GM12874 (cell line): ENCODE measurements around the gene PRDM16.

Experiments used
- CTCF ChIP-seq: IDR thresholded peaks from 2 replicates; pipeline ENCODE4 v1.5.1; 2011; ENCODE audit warnings: low read depth, mild to moderate bottlenecking, control low read depth, low read length, moderate library complexity; ENCODE audit not compliant: insufficient read depth

Gene PRDM16

GRCh38 chr1:3334366-3334765 lies 265.4 kb downstream of the PRDM16 start:
- TF ChIP-seq CTCF = no peak

- TF ChIP-seq CTCF = no peak
Measured at GRCh38 chr1:3335754-3336640, 267.0 kb downstream of the PRDM16 start.

DNA sequence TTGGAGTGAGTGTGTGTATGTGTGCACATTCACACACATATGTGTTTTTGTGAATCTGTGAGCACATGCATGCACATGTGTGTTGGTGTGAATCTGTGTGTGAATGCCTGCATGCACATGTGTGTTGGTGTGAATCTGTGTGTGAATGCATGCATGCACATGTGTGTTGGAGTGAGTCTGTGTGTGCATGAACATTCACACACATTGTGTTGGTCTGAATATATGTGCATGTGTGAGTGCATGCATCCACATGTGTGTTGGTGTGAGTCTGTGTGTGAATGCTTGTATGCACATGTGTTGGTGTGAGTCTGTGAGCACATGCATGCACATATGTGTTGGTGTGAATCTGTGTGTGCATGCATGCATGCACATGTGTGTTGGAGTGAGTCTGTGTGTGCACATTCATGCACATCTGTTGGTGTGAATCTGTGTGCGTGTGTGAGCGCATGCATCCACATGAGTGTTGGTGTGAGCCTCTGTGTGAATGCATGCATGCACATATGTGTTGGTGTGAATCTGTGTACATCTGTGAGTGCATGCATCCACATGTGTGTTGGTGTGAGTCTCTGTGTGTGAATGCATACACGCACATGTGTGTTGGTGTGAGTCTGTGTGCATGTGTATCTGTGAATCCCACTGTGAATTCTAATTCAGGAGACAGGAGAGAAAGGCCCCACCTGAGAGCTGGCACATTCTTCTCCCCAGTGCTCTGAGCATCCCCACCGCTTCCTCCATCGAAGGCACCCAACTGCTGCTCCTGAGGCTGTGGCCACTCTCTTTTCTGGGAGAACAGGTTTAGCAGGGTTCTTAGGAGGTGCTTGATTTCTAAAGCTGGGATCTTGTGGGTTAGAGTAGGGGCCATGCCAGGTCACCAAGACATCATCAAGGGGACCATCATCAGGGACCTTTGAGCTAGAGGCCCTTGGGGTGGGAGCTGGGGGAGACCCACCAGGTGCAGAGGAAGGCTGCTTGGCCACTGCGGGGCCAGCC lies 267.9 kb downstream of the PRDM16 start:
- no peak for TF ChIP-seq CTCF

DNA sequence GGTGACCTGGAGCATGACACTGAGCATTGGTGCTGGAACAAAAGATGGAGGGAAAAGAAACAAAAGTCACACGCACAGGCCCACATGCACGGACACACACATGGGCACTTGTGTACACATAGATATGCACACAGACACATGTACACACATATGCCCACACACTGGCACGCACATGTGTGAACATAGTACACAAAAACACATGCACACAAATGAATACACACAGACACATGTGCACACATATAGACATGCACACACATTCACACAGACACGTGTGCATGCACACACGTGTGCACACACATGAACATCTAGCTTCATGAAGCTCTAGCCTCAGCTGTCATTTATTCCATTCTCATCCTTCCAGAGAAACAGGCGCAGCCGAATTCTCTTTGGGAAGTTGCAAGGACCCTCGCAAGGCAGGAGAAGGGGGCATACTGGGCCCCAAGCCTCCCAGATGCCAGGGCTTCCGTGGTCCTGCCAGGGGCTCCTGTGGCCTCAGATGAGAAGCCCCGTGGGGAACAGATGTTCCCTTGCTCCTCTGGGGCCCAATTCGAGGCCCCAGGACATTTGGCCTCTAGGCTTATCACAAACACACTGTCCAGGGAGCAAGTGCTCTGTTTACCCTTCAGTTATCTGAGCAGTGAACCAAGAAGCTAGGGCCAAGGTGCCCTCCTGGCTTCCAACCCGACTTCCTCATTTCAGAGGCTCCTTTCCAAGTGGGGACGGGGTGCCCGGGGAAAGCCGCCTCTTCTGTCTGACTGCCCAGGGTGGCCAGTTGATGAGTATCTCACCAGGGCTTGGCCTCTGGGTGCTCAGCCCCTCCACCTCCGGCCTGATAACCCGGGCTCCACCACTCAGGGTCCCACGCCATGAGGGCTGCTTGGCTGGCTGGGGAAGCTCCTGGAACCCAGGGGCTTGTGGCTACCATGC lies 269.1 kb downstream of the PRDM16 start:
- no peak for TF ChIP-seq CTCF

GRCh38 chr1:3338725-3339070 lies 269.7 kb downstream of the PRDM16 start:
- no peak for TF ChIP-seq CTCF

DNA sequence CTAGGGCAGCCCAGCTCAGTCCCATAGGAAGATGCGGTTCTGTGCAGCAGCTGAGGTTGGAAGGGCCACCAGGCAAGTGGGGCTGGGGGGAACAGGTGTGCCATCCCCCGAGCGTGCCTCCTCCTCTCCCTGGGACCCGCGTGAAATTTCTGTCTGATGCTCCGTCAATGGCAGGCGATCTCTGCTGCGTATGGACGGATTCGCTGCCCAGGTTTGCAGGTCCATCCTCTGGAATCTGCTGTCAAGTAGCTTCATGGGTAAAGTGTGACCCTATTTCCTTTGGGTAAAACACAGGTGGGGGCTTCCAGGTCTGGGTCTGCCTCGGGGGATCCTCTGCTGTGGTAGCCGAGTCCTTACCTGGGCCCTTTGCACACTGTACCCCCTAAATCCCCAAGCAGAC lies 270.9 kb downstream of the PRDM16 start:
- no peak for TF ChIP-seq CTCF
